ENCODE data around the gene GMDS.

GMDS gene

DNA sequence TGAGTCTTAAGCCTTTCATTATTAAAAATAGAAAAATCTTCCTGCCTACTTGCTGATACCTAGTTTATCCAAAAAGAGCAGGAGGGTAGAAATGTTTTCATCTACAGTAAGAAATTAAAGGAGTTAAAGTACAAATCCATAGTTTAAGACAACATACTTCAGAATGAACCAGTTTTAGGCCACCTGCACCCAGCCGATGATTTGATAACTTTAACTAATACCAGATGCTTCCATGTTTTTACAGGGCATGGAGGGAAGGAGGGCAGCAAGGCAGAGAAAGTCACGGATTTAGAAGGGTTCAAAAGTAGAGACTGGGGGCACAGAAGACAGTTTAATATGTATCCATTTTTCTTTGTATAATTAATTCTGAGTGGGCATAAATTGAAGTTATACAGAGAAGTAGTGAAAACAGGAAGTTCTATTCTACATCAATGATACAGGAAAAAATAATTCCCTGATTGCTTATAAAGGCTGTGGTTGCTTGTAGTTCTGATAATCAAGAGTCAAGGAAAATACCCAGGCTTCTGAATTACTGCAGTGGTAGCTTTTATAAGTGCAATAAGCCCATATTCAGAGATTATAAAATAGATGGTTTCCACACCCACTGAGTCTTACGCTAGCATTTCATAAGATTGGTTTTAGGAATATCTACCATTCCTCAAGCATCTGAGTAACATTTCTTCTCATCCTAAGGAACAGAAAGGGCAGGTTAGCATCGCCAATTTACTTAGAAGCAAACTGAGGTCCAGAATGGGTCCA, 72.0 kb downstream of the GMDS start:
- DNase-seq, result no peak

DNA sequence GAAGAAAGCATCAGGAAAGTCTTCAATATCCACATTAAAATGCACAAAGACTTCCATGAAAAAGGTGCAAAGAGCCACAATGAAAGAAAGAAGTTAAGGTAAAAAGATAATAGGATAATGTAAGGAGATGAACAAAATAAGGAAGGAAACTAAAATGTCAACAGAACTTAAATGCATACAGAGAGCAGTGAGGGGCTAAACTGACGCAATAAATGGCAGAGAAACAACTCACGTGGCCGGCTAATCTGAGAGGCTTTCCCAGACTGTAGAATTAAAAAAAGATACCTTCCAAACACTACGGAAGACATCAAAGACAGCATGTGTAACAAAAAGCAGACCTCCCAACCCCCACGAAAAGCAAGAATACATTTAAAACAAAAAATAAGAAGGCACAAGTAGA, 73.7 kb downstream of the GMDS start:
- DNase-seq, result no peak

DNA sequence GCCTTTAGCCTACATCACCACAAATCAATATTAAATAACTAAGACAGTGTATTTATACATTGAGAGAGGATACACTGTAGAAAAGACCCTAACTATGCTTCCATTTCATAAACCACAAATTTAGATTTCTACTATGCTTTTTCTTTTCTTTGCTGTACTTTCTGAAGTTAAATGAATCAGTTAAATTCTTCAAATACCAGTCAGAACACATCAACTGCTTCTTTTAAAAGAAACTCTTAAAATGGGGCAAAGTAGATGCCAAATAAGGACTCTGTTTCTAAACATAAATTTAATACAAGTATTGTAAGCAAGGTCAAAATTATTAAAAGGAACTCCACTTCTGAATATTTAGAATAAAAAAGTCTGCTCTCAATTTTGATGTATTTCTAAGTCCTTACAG, 76.9 kb downstream of the GMDS start:
- DNase-seq, result no peak

DNA sequence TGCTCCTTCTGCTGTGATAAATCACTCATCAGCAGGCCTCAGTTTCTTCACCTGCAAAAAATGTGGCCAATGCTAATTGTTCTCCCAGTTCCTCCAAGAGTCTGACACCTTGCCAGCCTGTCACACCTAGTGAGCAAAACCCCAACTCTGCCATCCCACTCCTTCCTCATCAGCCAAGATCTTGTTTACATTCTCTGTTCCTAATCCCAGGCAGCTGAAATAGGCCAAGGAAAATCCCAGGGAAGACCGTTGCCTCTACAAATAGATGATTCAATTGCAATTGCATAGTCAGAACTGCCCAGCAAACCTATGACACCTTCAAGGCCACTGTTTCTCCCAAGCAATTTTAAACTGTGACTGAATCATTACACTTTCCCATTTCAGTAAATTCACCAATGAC, 78.7 kb downstream of the GMDS start:
- DNase-seq, result no peak

DNA sequence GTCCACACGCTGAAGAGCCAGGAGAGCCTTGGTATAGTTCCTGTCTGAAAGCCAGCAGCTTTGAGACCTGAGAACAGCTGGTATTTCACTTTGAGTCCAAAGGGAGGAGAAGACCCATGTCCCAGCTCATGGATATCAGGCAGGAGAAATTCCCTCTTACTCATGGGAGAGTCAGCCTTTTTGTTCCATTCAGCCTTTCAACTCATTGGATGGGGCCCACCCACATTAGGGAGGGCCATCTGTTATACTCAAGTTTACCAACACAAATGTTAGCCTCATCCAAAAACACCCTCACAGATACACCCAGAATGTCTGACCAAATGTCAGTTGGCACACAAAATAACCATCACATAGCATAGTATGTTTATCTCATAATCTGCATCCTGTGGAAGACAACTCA, 80.1 kb downstream of the GMDS start:
- DNase-seq, result no peak

DNA sequence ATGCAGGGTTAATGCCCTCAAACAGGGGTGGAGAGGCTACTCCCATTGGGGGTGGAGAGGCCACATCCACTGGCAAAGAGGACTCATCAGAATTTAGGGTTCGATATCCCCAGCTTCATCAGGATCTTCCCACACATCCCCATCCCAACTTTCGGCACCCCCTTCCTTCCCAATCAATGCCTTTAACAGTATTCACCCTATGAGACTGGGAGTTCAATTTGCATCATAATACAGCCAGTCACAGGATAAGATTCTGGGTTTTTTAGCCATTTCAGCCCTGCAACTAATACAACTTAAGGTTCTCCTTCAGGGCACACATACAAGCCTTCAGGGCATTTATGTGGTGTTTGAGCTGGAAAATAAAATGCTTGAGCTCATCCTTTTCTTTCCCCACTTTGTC, 80.9 kb downstream of the GMDS start:
- DNase-seq, result no peak

DNA sequence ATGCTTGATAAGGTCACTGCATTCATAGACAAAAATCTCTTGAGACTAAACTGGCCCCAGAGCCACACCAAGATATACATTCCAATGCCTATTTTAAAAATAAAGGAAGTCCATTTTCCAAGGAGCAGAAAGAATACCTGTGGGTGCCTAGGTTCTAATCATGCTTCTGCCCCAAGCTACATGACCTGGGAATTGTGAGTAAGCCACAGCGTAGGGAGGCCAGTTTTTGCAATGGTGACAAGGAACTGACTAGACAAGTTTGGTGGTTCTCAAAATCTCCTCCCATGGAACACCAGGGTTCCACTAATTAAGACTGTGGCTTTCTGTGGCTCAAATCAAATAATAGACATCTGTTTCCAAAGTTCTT, 83.3 kb downstream of the GMDS start:
- no peak for DNase-seq

DNA sequence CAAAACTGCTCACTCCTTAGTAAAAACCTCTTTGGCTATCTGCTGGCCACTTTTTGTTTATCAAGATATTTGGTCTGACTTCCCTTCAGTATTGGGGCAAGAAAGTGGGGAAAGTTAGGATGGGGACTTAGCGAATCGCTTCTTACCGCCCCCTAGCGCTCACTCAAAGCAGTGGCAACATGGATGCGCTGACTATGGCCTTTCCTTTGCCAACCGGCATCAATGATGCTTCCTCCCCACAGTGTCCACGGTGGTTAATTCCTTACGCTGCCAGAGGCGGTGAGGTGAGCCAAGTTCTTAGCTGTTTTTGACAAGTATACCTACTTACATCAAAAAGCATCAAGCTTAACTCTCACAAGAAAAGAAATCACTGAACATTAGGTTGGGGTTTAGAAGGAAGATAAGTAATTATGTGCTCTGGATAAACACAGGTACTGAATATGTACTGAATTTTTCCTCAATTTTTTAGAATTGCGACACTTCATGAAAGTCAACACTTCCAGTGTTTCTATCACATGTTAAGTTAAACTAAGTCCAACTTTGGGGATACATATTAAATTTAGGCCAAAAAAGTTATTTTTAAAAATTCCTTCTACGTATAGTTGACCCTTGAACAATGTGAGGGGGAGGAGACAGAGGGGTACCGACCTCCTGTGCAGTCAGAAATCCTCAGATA, 86.7 kb downstream of the GMDS start:
- peak in 1 of 5 experiments; percentile 9 for DNase-seq

DNA sequence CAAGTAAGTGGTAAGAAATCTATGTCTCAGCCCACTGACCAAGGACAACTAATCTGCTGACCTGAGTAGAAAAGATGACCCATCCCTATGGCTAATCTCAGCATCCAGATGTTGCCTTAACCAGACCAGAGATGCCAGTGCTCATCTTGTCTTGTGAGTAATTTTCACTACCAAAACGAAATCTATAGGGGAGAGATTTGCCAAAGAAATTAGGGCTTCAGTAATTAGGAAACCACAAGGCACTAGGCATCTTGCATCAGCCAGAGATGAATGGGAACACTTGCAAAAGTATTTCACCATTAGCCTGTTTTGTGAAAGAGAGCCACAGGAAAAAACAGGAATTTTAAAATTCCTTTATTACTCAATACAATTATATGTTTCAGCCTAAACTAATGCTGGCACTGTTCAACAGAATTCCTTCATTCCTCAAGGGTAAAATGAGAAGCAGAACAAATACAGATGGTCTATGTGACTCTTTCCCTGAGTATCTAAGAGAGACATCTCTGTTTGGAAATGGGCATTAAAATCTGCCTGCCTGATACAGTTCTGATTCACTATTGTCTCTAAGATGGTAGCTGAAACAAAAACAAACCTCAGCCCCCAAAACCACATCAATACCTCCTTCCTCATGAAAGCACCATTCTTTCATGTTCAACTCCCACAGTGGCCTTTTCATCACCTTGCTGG, 87.8 kb downstream of the GMDS start:
- DNase-seq, result peak in 1 of 5 experiments; percentile 3

DNA sequence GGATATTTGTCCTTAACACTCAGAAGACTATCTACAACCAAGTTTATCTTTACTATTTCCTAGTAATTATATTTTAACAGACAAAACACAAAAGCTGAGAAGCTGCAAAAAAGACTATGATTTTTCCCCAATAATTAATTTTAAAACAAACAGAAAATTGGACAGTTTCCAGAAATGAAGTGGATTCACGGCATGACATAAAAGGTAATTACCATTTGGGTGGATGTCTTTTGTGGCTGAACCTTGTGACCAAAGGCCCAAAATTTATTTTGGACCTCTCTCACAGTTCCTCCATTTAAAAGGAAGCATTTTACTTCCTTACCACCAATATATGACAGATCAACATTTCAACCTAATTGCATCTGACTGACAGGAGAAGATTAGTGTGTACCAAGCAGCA, 90.2 kb downstream of the GMDS start:
- DNase-seq, result no peak

DNA sequence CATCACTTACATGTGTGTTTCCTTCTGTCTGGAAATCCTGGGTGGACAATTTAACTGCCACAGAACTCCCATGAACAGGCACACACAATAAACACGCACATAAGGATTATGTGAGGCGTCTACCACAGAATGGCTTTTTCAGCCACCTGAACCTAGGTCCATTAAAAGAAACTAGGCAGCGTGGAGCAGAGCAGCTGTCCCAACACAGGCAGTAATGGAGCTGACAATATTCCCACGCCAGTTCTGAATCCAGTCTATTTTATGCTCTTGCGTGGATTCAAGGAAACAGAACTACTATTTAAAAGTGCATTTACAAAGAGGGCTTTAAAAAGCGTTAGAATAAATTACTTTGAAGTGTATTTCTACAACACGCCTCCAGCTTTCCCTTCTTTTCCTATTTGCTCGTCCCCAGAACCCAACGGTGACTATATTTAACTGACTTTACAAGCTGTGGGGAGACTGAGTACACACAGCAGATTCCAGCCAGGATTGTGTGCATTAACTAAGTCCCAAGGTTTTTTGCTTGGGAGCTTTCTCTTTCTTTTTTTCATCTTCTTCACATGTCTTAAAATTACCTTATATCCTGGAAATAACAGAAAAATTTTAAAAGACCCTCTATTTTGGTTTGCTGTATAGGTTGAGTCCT, 95.9 kb downstream of the GMDS start:
- no peak for DNase-seq

DNA sequence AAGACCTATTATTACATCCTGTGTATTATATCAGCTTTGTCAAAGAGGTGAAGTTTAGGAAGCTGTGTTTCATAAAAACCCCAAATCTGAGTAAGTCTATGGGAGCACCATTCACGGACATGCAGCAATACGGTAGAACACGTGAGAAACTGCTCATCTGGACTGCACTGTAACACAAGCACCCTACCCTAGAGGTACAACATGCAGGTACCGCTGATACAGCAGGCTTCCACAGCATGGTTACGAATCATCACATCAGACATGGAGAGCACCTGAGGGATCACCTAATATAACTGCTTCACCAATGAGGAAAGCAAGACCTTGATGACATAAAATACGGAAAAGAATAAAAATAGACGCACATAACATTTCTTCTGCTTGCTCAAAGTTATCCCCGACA, 96.7 kb downstream of the GMDS start:
- DNase-seq, result no peak

DNA sequence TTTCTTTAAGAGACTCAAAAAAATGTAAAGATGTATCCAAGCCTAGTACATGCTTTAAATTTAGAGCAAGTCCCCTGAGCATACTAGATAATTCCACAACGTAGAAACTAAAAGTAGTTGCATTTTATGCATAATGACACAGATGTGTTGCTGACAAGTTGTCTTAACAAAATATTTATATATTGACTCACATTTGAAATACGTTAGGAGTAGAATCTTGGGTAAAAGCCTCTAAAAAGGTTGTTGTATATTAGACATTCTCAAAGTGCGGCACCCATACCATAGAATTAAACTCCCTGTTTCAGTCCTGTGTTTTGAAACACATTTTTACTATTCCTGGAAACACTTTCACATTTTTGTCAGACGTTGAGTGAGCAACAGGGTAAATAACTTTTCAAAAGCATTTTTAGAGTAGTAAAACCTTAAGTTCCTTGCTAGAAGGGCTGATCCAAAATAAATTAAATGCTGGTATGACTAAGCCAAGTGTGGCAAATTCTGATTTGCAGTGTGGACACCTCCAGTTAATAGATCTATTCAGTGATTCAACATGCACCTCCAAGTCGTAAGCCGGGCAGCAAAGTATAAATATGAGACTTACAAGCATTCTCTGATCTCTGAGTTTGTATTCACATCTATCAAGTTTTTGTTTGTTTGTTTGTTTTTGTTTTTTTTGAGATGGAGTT, 97.5 kb downstream of the GMDS start:
- no peak for DNase-seq

DNA sequence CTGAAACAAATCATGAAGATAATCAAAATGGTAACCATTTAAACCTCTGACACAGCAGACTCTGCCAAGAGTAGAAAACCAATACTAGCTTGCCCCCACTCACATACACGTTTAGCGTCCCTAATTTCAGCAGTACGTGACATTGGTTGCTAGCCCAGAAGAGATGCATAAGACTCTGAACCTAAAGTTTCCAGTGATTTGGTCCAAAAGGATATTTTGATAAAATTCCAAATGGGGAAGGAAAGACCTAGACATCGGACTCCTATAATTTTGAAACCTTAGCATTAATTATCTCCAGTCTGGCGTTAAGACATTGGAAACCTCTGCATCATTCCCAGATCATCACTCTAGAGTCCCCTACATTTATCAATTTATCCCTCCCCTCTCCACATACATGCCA, 98.1 kb downstream of the GMDS start:
- DNase-seq, result no peak

DNA sequence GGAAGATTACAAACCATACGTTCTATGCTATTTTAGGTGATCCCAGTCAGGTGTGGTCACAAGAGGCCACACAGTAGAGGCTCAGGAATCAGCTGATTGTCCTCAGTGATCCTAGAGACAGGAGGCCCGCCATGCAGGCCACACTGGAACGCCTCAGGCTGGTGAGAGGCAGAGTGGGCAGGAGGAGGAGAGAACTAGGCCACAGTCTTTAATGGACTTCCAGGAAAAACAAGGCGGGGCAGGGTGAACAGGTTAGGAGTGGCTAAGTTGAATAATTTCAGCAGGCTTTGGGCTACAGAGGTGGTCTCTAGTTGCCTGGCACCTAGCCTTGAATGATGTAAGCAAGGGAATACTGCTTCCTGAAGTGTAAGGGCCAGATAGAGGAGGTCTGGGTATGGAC, 101.2 kb downstream of the GMDS start:
- no peak for DNase-seq

DNA sequence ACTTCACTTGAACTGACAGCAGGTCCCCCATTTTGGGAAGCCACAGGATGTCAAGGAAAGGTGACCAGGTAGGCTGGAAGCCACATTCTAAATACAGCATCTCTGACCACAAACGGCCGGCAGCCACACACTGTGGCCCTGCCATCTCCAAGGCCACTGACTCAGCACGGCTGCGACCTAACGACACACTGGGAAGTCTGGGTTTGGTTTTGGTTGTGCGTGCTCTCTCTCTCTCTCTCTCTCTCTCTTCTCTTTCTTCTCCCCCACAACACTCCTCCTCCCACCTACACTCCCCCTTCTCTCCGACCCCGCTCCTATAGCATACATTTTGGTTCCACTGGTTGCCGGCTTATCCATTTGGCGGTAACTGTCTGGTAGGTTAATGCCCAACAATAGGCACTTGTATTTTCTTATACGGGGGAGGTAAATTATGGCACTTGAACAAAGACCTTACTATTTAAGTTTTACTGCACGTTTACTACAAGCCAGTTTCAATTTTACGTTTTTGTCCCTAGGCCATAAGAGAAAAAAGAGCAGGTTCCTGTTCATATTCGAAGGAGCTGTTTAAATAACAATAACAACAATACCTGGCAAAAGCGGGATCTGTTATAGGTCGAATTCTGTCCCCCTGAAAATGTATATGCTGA, 103.6 kb downstream of the GMDS start:
- no peak for DNase-seq

DNA sequence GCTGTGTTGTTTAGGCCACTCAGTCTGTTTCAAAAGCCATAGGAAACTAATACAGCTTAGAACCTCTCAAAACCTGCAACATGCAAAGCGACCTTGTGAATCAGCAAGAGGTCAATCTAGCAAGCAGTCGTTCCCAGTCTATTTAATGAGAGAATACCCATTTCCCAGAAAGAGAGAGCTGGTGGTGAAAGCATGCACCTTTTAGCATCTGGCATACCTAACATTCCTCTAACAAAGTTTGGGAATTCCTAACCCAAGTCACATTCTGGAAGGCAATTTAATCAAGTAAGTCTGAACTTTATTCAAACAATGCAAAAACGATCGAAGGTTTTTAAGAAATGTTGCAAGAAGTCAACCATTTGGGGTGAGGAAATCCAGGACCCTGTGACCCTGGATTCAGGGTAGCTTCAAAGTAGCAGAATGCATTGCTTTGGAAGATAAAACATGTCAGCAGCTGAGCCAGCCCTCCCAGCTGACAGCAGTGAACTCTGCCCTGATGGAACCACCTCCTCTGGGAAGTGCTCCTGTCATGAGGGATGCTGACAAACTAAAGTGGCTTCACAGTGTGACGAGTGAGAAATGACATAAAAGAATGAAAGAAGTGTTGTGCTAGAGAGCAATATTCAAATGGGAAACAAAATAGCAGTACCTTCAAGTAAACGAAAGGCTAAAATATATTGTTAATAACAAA, 104.8 kb downstream of the GMDS start:
- DNase-seq, result no peak

DNA sequence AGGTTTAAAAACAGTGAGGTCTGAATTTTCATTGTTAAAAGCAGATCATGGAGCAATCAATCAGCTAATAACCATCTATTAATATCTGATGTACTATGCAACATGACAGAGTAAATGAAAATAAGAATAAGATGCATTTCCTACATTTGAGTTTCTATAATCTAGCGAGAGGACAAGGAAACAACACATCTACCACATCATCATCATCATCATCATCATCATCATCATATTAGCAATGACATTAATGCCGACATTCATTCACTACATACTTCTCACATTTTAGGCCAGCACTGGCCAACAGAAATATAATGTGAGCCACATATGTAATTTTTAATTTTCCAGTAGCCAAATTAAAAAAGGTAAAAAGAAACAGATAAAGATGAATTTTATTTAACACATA, 110.0 kb downstream of the GMDS start:
- DNase-seq, result no peak

DNA sequence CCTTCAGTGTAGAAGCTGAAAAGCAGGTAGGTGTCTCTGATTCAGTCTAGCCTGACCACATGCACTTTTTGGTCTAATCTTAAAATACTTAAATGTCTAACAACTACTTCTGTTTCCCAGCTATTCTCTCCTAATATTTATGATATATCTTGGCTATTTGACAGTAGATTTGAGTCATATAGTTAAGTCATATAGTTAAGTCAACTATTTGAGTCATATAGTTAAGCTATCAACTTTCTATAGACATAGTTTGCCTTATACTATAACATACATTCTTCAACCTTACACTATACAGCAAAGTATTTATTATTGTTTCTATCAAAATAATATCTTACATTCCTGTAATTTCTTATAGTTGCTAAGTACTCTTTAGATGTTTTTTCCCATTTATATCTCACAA, 110.9 kb downstream of the GMDS start:
- no peak for DNase-seq

DNA sequence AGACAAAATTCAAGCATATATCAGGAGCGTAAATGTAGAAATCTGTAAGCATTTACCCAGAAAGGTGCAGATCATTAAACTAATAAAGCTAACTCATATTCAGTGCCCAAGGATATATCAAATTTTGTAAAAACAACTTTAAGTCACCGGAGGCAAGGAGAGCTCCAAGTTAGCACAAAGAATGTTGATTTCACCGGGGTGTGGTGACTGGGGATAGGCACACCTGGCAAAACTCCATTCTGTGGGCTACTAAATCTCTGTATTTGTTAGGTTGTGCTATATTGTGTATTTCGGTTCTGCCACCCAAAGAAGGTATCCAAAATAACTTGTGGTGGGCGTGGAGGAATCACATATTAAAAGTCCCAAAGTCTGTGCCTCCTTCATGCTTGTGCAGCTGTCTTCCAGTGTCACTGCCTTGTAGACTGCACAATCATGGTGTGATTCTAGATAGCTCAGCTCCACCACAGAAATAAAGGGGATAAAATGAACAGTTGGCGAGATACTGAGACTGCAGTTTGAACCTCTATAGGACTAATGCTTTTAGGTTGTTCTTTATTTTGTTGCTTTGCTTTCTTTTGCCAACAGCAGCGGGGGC, 111.6 kb downstream of the GMDS start:
- DNase-seq, result no peak

DNA sequence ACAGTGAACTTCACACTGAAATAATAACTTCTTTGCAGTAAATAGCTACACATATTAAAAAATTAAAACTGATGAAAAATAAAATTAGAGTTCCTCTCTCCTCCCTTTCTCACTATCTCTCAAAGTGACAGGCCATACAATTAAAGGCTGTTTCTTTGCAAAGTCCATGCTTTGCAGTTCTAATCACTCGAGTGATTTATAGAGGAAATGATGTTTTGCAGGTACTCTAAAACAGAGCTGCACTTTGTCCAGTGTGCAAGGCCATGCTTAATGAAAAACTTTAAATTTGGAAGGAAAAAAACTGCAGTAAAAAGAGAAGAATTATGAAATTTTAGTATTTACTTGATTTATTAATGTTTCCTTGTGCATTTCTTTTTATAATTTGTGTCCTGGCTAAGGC, 112.5 kb downstream of the GMDS start:
- no peak for DNase-seq

DNA sequence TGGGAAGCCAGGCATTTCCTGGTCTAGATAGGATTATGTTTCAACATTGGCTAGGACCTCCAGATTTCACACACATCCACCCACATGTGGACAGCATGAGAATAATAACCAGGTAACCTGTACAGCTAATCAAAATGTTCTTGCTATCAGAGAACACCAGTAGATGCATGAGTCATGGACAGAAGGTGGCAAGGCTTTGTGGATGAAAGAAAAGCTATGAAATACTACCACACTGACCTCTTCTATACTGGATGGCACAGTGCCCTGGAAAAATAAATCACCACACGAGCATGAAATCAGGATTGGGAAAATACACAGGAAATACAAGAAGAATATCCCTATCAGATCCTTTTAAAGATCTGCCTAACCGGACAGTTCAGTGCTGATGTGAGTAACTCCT, 113.0 kb downstream of the GMDS start:
- no peak for DNase-seq

Data from T-helper 2 cell (primary cell).